Measurements from ENCODE around the gene PCDHGA7.
"Not testable (repeated sequence)": the region's sequence is repeated elsewhere in the genome, so short reads cannot be mapped to it uniquely, and the experiment has no call there.

PCDHGA7 gene

GRCh38 chr5:141366016-141366896, 16.3 kb upstream of the PCDHGA7 start:
- no peak for DNase-seq

- no peak for DNase-seq
Observed at GRCh38 chr5:141369994-141370848, 12.3 kb upstream of the PCDHGA7 start, which contains the start of gene PCDHGB3. PCDHGB3 (plus strand) TSS chr5:141370242; CDS start chr5:141370395, 153 bp downstream.

DNA sequence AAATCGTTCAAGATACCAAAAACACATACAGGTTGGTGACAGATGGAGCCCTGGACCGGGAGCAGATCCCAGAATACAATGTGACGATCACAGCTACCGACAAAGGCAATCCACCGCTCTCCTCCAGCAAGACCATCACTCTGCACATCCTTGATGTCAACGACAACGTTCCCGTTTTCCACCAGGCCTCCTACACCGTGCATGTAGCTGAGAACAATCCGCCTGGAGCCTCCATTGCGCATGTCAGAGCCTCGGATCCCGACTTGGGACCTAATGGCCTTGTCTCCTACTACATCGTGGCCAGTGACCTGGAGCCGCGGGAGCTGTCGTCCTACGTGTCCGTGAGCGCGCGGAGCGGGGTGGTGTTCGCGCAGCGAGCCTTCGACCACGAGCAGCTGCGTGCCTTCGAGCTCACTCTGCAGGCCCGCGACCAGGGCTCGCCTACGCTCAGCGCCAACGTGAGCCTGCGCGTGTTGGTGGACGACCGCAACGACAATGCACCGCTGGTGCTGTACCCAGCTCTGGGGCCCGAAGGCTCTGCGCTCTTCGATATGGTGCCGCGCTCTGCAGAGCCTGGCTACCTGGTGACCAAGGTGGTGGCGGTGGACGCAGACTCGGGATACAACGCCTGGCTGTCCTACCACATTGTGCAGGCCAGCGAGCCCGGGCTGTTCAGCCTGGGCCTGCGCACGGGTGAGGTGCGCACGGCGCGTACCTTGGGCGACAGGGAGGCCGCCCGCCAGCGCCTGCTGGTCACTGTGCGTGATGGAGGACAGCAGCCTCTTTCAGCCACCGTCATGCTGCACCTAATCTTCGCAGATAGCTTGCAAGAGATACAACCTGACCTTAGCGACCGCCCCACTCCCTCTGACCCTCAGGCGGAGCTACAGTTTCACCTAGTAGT, 10.7 kb upstream of the PCDHGA7 start:
- no peak for DNase-seq

DNA sequence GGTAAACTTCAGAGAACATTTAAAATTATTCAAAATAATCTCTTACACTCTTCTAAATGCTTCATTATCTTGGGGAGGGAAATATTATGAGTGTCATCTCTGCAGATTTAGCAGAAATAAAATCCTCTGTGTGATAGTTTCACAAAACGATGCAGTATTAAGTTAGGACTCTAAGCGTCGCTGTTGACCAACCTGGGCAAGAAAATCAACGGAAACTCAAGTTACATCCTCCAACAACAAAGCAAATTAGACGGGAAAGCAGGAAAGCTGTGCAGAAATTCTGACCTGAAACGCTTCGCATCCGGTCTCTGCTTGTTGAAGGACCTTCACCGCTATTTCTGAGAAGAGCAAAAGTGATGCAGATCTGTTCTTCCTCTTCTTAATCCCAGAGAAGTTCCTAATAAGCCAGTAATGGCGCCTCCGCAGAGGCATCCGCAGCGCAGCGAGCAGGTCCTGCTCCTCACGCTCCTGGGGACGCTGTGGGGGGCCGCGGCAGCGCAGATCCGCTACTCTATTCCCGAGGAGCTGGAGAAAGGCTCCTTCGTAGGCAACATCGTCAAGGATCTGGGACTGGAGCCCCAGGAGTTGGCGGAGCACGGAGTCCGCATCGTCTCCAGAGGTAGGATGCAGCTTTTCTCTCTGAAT, 8.7 kb upstream of the PCDHGA7 start, which contains the start of gene PCDHGA6:
Gene PCDHGA6, plus strand, starts transcription at position 219 of the 645 bp plus-strand sequence. Its CDS starts 193 bp downstream, at position 412.
- no peak for DNase-seq

- no peak for DNase-seq
Observed at GRCh38 chr5:141374627-141375026, 7.9 kb upstream of the PCDHGA7 start.

GRCh38 chr5:141375444-141376155, 6.9 kb upstream of the PCDHGA7 start:
- DNase-seq, result not testable (repeated sequence)

GRCh38 chr5:141383345-141383744, 803 bp downstream of the PCDHGA7 start:
- no peak for DNase-seq

GRCh38 chr5:141384471-141385267, 2.1 kb downstream of the PCDHGA7 start:
- no peak for DNase-seq

GRCh38 chr5:141387557-141388311, 5.2 kb downstream of the PCDHGA7 start, which contains the start of gene PCDHGB4:
PCDHGB4 (plus strand) TSS chr5:141387698; CDS start chr5:141387885, 187 bp downstream.
- not testable (repeated sequence) for DNase-seq

GRCh38 chr5:141388661-141389060, 6.1 kb downstream of the PCDHGA7 start:
- no peak for DNase-seq

GRCh38 chr5:141389153-141390042, 6.9 kb downstream of the PCDHGA7 start:
- no peak for DNase-seq

- DNase-seq, result no peak
Observed at GRCh38 chr5:141392429-141393198, 10.1 kb downstream of the PCDHGA7 start, which contains the start of gene PCDHGA8. PCDHGA8 (plus strand) TSS chr5:141392633; CDS start chr5:141392814, 181 bp downstream.

GRCh38 chr5:141393267-141393666, 10.7 kb downstream of the PCDHGA7 start:
- no peak for DNase-seq

DNA sequence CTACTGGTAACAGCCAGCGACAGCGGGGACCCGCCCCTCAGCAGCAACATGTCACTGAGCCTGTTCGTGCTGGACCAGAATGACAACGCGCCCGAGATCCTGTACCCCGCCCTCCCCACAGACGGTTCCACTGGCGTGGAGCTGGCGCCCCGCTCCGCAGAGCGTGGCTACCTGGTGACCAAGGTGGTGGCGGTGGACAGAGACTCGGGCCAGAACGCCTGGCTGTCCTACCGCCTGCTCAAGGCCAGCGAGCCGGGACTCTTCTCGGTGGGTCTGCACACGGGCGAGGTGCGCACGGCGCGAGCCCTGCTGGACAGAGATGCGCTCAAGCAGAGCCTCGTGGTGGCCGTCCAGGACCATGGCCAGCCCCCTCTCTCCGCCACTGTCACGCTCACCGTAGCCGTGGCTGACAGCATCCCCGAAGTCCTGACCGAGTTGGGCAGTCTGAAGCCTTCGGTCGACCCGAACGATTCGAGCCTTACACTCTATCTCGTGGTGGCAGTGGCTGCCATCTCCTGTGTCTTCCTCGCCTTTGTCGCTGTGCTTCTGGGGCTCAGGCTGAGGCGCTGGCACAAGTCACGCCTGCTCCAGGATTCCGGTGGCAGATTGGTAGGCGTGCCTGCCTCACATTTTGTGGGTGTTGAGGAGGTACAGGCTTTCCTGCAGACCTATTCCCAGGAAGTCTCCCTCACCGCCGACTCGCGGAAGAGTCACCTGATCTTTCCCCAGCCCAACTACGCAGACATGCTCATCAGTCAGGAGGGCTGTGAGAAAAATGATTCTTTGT, 12.1 kb downstream of the PCDHGA7 start:
- not testable (repeated sequence) for DNase-seq

- not testable (repeated sequence) for DNase-seq
Observed at GRCh38 chr5:141397756-141398551, 15.4 kb downstream of the PCDHGA7 start, which contains the start of gene PCDHGB5. PCDHGB5 (plus strand) TSS chr5:141397947; CDS start chr5:141398128, 181 bp downstream.

Data from COR-L47 (cell line).